ENCODE results near the gene HHATL. TPM values are rescaled to one million over a fixed set of nuclear protein-coding genes. Genes with fewer than 3 reads are reported as not detected.

HHATL gene
- total RNA-seq, 4 donors from 2014 or later = 0.62 to 1.3 TPM; not detected in 2

GRCh38 chr3:42667523-42668412 is 34.8 kb downstream of the HHATL start:
- Histone ChIP-seq H3K36me3 (no peaks in the 10 kb centered on the region), H3K27me3 (no peaks in the 10 kb centered on the region), H3K4me1 (peaks cover 0 to 4% of the 10 kb centered on the region in 2 donors), H3K4me3 (no peak overlapping the region), H3K27ac (peak overlapping the region in 1 of 2 donors; percentile 28), H3K9me3 (no peaks in the 10 kb centered on the region)
- DNase-seq = peak; percentile 22 to 24
- intact Hi-C loops (cut with DNase I; ENCODE audit: low total_unique reads) = no loop called here
- TF ChIP-seq POLR2A (IDR thresholded peaks at IDR 0.05) (no peak), CTCF (IDR thresholded peaks at IDR 0.05) (no peak)

- TF ChIP-seq POLR2A (IDR thresholded peaks at IDR 0.05) (no peak), CTCF (IDR thresholded peaks at IDR 0.05) (no peak)
- intact Hi-C loops (cut with DNase I; ENCODE audit: low total_unique reads) = no loop called here
These were observed 35.5 kb downstream of the HHATL start for GRCh38 chr3:42667096-42667522.

GRCh38 chr3:42666577-42666998 is 36.0 kb downstream of the HHATL start:
- Histone ChIP-seq H3K27me3 (no peaks in the 10 kb centered on the region), H3K9me3 (no peaks in the 10 kb centered on the region), H3K36me3 (no peaks in the 10 kb centered on the region), H3K27ac (peak overlapping the region in 1 of 2 donors; percentile 28), H3K4me3 (no peak overlapping the region), H3K4me1 (peaks cover 0 to 4% of the 10 kb centered on the region in 2 donors)
- intact Hi-C loops (cut with DNase I; ENCODE audit: low total_unique reads) = no loop called here
- TF ChIP-seq POLR2A (IDR thresholded peaks at IDR 0.05) (no peak), CTCF (IDR thresholded peaks at IDR 0.05) (no peak)
- peak in 1 of 2 donors; percentile 19 for DNase-seq

More at GRCh38 chr3:42667096-42667522, 35.5 kb downstream of the HHATL start:
- Histone ChIP-seq H3K9me3 (no peaks in the 10 kb centered on the region), H3K4me3 (no peak overlapping the region), H3K27ac (peak overlapping the region in 1 of 2 donors; percentile 28), H3K4me1 (peaks cover 0 to 4% of the 10 kb centered on the region in 2 donors), H3K36me3 (no peaks in the 10 kb centered on the region), H3K27me3 (no peaks in the 10 kb centered on the region)
- peak; percentile 16 to 18 for DNase-seq

- Histone ChIP-seq H3K4me3 (no peak overlapping the region), H3K9me3 (no peaks in the 10 kb centered on the region), H3K27ac (peak overlapping the region in 1 of 2 donors; percentile 28), H3K36me3 (no peaks in the 10 kb centered on the region), H3K4me1 (peaks cover 0 to 4% of the 10 kb centered on the region in 2 donors), H3K27me3 (no peaks in the 10 kb centered on the region)
- TF ChIP-seq POLR2A (IDR thresholded peaks at IDR 0.05) (no peak), CTCF (IDR thresholded peaks at IDR 0.05) (no peak)
- no peak for DNase-seq
- intact Hi-C loops (cut with DNase I; ENCODE audit: low total_unique reads) = no loop called here
These were observed 36.6 kb downstream of the HHATL start for GRCh38 chr3:42666022-42666421.

Data from uterus (tissue), 4 donors.